Smooth muscle cell (in vitro differentiated cells): ENCODE results near the gene RHOF. TPM values are rescaled to one million over a fixed set of nuclear protein-coding genes. Genes with fewer than 3 reads are reported as not detected.
"Not testable (repeated sequence)": the region's sequence is repeated elsewhere in the genome, so short reads cannot be mapped to it uniquely, and the experiment has no call there.

Source experiments
- DNase-seq: peaks from one replicate; lab custom pipeline; 2025; ENCODE audit not compliant: unreplicated experiment; lab: John Stamatoyannopoulos, UW
- H2AFZ ChIP-seq: fragments of 200-600 bp; sonication (generic); 2 replicates; pipeline ENCODE4 v1.6.0; 2016; ENCODE audit warnings: antibody characterized with exemption, low read depth, mild to moderate bottlenecking
- H3F3A ChIP-seq: fragments of 200-600 bp; sonication (generic); 2 replicates; pipeline ENCODE4 v1.6.0; 2017; ENCODE audit warnings: antibody characterized with exemption, low read depth
- H3K27ac ChIP-seq: fragments of 200-600 bp; sonication (generic); 2 replicates; pipeline ENCODE4 v1.5.1; 2016; ENCODE audit warnings: low read depth, mild to moderate bottlenecking
- H3K27me3 ChIP-seq: fragments of 200-600 bp; sonication (generic); 2 replicates; pipeline ENCODE4 v1.6.1; 2016; ENCODE audit warnings: low read depth, mild to moderate bottlenecking
- H3K36me3 ChIP-seq: fragments of 200-600 bp; sonication (generic); 2 replicates; pipeline ENCODE4 v1.5.1; 2016; ENCODE audit warnings: low read depth
- H3K4me1 ChIP-seq: fragments of 200-600 bp; sonication (generic); 2 replicates; pipeline ENCODE4 v1.5.1; 2016; ENCODE audit warnings: low read depth
- H3K4me2 ChIP-seq: fragments of 200-600 bp; sonication (generic); 2 replicates; pipeline ENCODE4 v1.6.0; 2016; ENCODE audit warnings: mild to moderate bottlenecking
- H3K4me3 ChIP-seq: fragments of 200-600 bp; sonication (generic); 2 replicates; pipeline ENCODE4 v1.5.1; 2016; ENCODE audit warnings: mild to moderate bottlenecking
- H3K79me2 ChIP-seq: fragments of 200-600 bp; sonication (generic); 2 replicates; pipeline ENCODE4 v1.6.0; 2016; ENCODE audit warnings: low read depth, mild to moderate bottlenecking
- H3K9ac ChIP-seq: fragments of 200-600 bp; sonication (generic); 2 replicates; pipeline ENCODE4 v1.6.0; 2016; ENCODE audit warnings: low read depth
- H3K9me3 ChIP-seq: fragments of 200-600 bp; sonication (generic); replicated peaks from 2 replicates; pipeline ENCODE4 v1.5.1; 2016; ENCODE audit warnings: low read depth
- H4K20me1 ChIP-seq: fragments of 200-600 bp; sonication (generic); 2 replicates; pipeline ENCODE4 v1.6.0; 2016; ENCODE audit warnings: low read depth
- WGBS: methylation state at CpG from one replicate; pipeline ENCODE4 v1.1.7; 2016; ENCODE audit warnings: low lambda C conversion rate; 5-methylcytosine and 5-hydroxymethylcytosine counted together
- polyA plus RNA-seq: library from polyadenylated mRNA; unstranded; fragments of >200 nt; fragmentation: Nextera tagmentation; extraction: Ambion mirVana; gene quantifications from 2 replicates; pipeline ENCODE4 v1.2.1, GENCODE V29; 2016
- total RNA-seq: library from RNA; depleted of rRNA; stranded (reverse); fragments of >200 nt; gene quantifications from 2 replicates; pipeline ENCODE4 v1.2.3, GENCODE V29; 2014
- TF ChIP-seq, protein P1 (sequence below): fragments of 200-600 bp; sonication (generic); IDR thresholded peaks from 2 replicates; pipeline ENCODE4 v1.5.1; 2017; ENCODE audit warnings: borderline replicate concordance, mild to moderate bottlenecking, antibody characterized with exemption; ENCODE audit not compliant: insufficient read depth, poor library complexity, severe bottlenecking

RHOF gene
- total and polyA plus RNA-seq, 2 experiments from 2014 or later: 15.3 to 25.9 TPM

GRCh38 chr12:121792607-121793439, 665 bp downstream of the RHOF start:
- Histone ChIP-seq H3K4me3 (peak overlapping the region; percentile 68), H3F3A (peaks cover 19% of the 10 kb centered on the region), H3K4me1 (peaks cover 12% of the 10 kb centered on the region), H3K9me3 (no peaks in the 10 kb centered on the region), H2AFZ (peak overlapping the region; percentile 19), H3K9ac (peak overlapping the region; percentile 69), H3K27me3 (no peaks in the 10 kb centered on the region), H4K20me1 (peaks cover 54% of the 10 kb centered on the region), H3K36me3 (no peaks in the 10 kb centered on the region), H3K4me2 (peak overlapping the region; percentile 98), H3K79me2 (peaks cover 13% of the 10 kb centered on the region), H3K27ac (peak overlapping the region; percentile 21)
- TF ChIP-seq, protein P1, sequence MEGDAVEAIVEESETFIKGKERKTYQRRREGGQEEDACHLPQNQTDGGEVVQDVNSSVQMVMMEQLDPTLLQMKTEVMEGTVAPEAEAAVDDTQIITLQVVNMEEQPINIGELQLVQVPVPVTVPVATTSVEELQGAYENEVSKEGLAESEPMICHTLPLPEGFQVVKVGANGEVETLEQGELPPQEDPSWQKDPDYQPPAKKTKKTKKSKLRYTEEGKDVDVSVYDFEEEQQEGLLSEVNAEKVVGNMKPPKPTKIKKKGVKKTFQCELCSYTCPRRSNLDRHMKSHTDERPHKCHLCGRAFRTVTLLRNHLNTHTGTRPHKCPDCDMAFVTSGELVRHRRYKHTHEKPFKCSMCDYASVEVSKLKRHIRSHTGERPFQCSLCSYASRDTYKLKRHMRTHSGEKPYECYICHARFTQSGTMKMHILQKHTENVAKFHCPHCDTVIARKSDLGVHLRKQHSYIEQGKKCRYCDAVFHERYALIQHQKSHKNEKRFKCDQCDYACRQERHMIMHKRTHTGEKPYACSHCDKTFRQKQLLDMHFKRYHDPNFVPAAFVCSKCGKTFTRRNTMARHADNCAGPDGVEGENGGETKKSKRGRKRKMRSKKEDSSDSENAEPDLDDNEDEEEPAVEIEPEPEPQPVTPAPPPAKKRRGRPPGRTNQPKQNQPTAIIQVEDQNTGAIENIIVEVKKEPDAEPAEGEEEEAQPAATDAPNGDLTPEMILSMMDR: no peak
- 29% methylated on average over 25 of the region's 48 CpGs for WGBS
- DNase-seq: peak; percentile 29

DNA sequence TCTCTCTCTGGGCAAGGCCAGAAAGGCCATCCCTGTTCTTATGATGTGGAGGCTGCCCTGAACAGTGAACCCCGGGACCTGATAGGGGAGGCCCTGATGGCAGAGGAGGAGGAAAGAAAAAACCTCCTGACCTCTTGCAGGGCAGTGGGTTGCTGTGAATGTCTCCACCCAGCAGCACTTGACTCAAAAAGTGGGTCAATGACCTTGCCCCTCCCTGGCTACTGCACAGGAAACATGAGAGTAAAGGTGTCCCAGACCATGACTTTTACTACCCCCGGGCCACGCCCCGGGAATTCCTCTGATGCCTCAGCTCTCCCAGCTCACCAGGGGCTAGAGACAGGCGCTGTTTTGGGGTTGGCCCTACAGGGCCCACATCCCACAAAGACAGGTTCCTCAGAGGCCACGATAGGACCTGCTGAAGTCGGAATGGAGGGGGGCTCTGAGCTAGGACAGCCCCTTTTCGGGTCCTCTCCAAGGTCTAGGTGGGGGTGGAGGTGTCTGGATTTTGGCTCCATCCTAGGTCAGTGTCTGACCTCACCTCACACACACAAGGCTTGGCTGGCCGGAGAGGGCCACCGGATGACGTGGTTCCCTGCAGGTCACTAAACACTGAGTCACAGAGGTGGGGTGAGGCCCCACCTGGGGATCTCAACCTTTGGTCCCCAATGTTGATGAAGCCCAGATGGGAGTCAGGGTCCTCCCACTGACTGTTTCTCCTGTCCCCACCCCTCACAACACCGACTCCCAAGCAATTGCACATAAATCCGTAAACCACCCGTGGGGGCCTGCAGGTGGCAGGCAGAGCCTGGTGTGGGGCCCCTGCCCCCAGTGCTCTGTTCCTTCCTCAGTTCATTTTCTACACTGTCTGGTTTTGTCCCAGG, 1.6 kb downstream of the RHOF start:
- no peak overlapping the region for H3K9ac ChIP-seq

GRCh38 chr12:121790785-121791184, 2.7 kb downstream of the RHOF start:
- H3F3A ChIP-seq: peaks cover 11% of the 10 kb centered on the region
- H3K36me3 ChIP-seq, H2AFZ ChIP-seq, H3K4me3 ChIP-seq, H3K79me2 ChIP-seq, H3K27me3 ChIP-seq, H3K27ac ChIP-seq, H3K9ac ChIP-seq, H3K4me1 ChIP-seq, H3K4me2 ChIP-seq, DNase-seq, H3K9me3 ChIP-seq: not testable (repeated sequence)
- WGBS: 96% methylated on average over 8 of the region's 8 CpGs
- H4K20me1 ChIP-seq: peaks cover 50% of the 10 kb centered on the region

More for the DNA sequence above, 1.6 kb downstream of the RHOF start:
- WGBS: 79% methylated on average over 14 of the region's 14 CpGs
- H3K27ac ChIP-seq: peak overlapping the region; percentile 21
- peak overlapping the region; percentile 98 for H3K4me2 ChIP-seq
- H3K4me3 ChIP-seq: peak overlapping the region; percentile 68
- H3F3A ChIP-seq: peaks cover 15% of the 10 kb centered on the region
- H2AFZ ChIP-seq: no peak overlapping the region
- TF ChIP-seq, protein P1: no peak
- no peaks in the 10 kb centered on the region for H3K9me3 ChIP-seq
- peaks cover 3% of the 10 kb centered on the region for H3K4me1 ChIP-seq
- H3K36me3 ChIP-seq: no peaks in the 10 kb centered on the region
- peaks cover 6% of the 10 kb centered on the region for H3K79me2 ChIP-seq
- H4K20me1 ChIP-seq: peaks cover 48% of the 10 kb centered on the region
- no peaks in the 10 kb centered on the region for H3K27me3 ChIP-seq
- DNase-seq: no peak
